ENCODE data around the gene TTPAL.

GRCh38 chr20:44463466-44463865, 12.2 kb upstream of the TTPAL start:
- no peak for TF ChIP-seq POLR2A (IDR thresholded peaks at IDR 0.05)
- no peak for TF ChIP-seq CTCF (IDR thresholded peaks at IDR 0.05)
